NT2/D1 (cell line): ENCODE measurements around the gene VRTN.
A peak's percentile ranks its signal among the peaks of the same experiment; 100 is the strongest.

Experiments
- DNase-seq: peaks from one replicate; pipeline ENCODE4 v3.0.0-alpha.2; 2011; ENCODE audit warnings: low read depth, low spot score
- H3K27me3 ChIP-seq: 2 replicates; pipeline ENCODE4 v1.6.0; 2011; ENCODE audit warnings: mild to moderate bottlenecking; ENCODE audit not compliant: insufficient read length, insufficient read depth
- H3K36me3 ChIP-seq: 2 replicates; pipeline ENCODE4 v1.6.1; 2011; ENCODE audit warnings: mild to moderate bottlenecking, low read length, mixed read lengths; ENCODE audit not compliant: insufficient read depth, insufficient read length
- H3K4me1 ChIP-seq: 2 replicates; pipeline ENCODE4 v1.5.1; 2011; ENCODE audit not compliant: insufficient read depth, insufficient read length
- H3K4me3 ChIP-seq: 2 replicates; pipeline ENCODE4 v1.5.1; 2011; ENCODE audit warnings: low read depth; ENCODE audit not compliant: insufficient read length
- H3K9ac ChIP-seq: 2 replicates; pipeline ENCODE4 v1.6.0; 2011; ENCODE audit warnings: low read depth; ENCODE audit not compliant: insufficient read length
- H3K9me3 ChIP-seq: 2 replicates; pipeline ENCODE4 v1.5.1; 2011; ENCODE audit warnings: mild to moderate bottlenecking, low read length; ENCODE audit not compliant: insufficient read depth
- SUZ12 ChIP-seq: IDR thresholded peaks from 2 replicates; pipeline ENCODE4 v1.6.1; 2011; ENCODE audit not compliant: insufficient read length, insufficient read depth; ENCODE audit errors: extremely low read depth
- YY1 ChIP-seq: IDR thresholded peaks from 2 replicates; pipeline ENCODE4 v1.6.1; 2011; ENCODE audit not compliant: insufficient read length, insufficient read depth
- ZNF274 ChIP-seq: IDR thresholded peaks from 2 replicates; pipeline ENCODE4 v1.6.1; 2011; ENCODE audit warnings: mild to moderate bottlenecking, low read depth, low read length

The VRTN gene

GRCh38 chr14:74333909-74334308 lies 14.4 kb upstream of the VRTN start:
- H3K36me3 ChIP-seq: no peaks in the 10 kb centered on the region
- H3K4me1 ChIP-seq: no peaks in the 10 kb centered on the region
- no peak overlapping the region for H3K4me3 ChIP-seq
- no peak overlapping the region for H3K9ac ChIP-seq
- TF ChIP-seq YY1 (no peak), SUZ12 (no peak), ZNF274 (no peak)
- DNase-seq: no peak
- H3K27me3 ChIP-seq: no peaks in the 10 kb centered on the region
- no peaks in the 10 kb centered on the region for H3K9me3 ChIP-seq

GRCh38 chr14:74346341-74346740 lies 1.9 kb upstream of the VRTN start:
- Histone ChIP-seq H3K9ac (peak overlapping the region; percentile 17), H3K4me3 (no peak overlapping the region), H3K9me3 (no peaks in the 10 kb centered on the region), H3K27me3 (no peaks in the 10 kb centered on the region), H3K36me3 (peaks cover 15% of the 10 kb centered on the region), H3K4me1 (no peaks in the 10 kb centered on the region)
- no peak for TF ChIP-seq SUZ12
- no peak for TF ChIP-seq ZNF274
- no peak for TF ChIP-seq YY1
- DNase-seq: no peak

- Histone ChIP-seq H3K9ac (peak overlapping the region; percentile 91), H3K36me3 (peaks cover 15% of the 10 kb centered on the region), H3K4me3 (peak overlapping the region; percentile 76), H3K9me3 (no peaks in the 10 kb centered on the region), H3K27me3 (no peaks in the 10 kb centered on the region), H3K4me1 (no peaks in the 10 kb centered on the region)
- no peak for TF ChIP-seq YY1
- no peak for TF ChIP-seq SUZ12
- no peak for TF ChIP-seq ZNF274
- DNase-seq: no peak
These were observed 1.0 kb upstream of the VRTN start for GRCh38 chr14:74347097-74347794.

GRCh38 chr14:74347795-74348100 lies 523 bp upstream of the VRTN start:
- TF ChIP-seq SUZ12 (no peak), ZNF274 (no peak), YY1 (no peak)
- Histone ChIP-seq H3K4me1 (no peaks in the 10 kb centered on the region), H3K9me3 (no peaks in the 10 kb centered on the region), H3K9ac (peak overlapping the region; percentile 91), H3K4me3 (peak overlapping the region; percentile 76), H3K27me3 (no peaks in the 10 kb centered on the region), H3K36me3 (peaks cover 18% of the 10 kb centered on the region)
- DNase-seq: no peak

- TF ChIP-seq YY1 (no peak), SUZ12 (no peak), ZNF274 (no peak)
- H3K27me3 ChIP-seq: no peaks in the 10 kb centered on the region
- H3K4me1 ChIP-seq: no peaks in the 10 kb centered on the region
- peaks cover 21% of the 10 kb centered on the region for H3K36me3 ChIP-seq
- no peak for DNase-seq
- H3K4me3 ChIP-seq: peak overlapping the region; percentile 82
- no peaks in the 10 kb centered on the region for H3K9me3 ChIP-seq
- H3K9ac ChIP-seq: peak overlapping the region; percentile 91
These were observed 628 bp downstream of the VRTN start for GRCh38 chr14:74348735-74349463.

- no peak for TF ChIP-seq YY1
- no peak for TF ChIP-seq ZNF274
- no peak for TF ChIP-seq SUZ12
- Histone ChIP-seq H3K4me3 (peak overlapping the region; percentile 82), H3K4me1 (no peaks in the 10 kb centered on the region), H3K36me3 (peaks cover 21% of the 10 kb centered on the region), H3K27me3 (no peaks in the 10 kb centered on the region), H3K9ac (peak overlapping the region; percentile 91), H3K9me3 (no peaks in the 10 kb centered on the region)
- DNase-seq: no peak
These were observed 1.5 kb downstream of the VRTN start for GRCh38 chr14:74349757-74350156.

- peaks cover 21% of the 10 kb centered on the region for H3K36me3 ChIP-seq
- no peaks in the 10 kb centered on the region for H3K9me3 ChIP-seq
- H3K4me3 ChIP-seq: peak overlapping the region; percentile 82
- no peak for DNase-seq
- H3K4me1 ChIP-seq: no peaks in the 10 kb centered on the region
- no peaks in the 10 kb centered on the region for H3K27me3 ChIP-seq
- TF ChIP-seq YY1: no peak
- no peak for TF ChIP-seq ZNF274
- no peak for TF ChIP-seq SUZ12
- H3K9ac ChIP-seq: peak overlapping the region; percentile 91
These were observed 2.1 kb downstream of the VRTN start for GRCh38 chr14:74350211-74350927.
